GM18511 (cell line): ENCODE results near the gene TSSK6.

Experiments
- ATAC-seq: cut with Tn5 transposase; IDR thresholded peaks from one replicate; pipeline ENCODE4 v1.9.1; 2021; ENCODE audit warnings: mild to moderate bottlenecking, moderate library complexity; ENCODE audit not compliant: unreplicated experiment

TSSK6 gene

GRCh38 chr19:19507354-19507753, 8.0 kb downstream of the TSSK6 start:
- ATAC-seq, result no peak

GRCh38 chr19:19506592-19506991, 8.8 kb downstream of the TSSK6 start:
- ATAC-seq, result no peak

- no peak for ATAC-seq
Measured at GRCh38 chr19:19505669-19506326, 9.6 kb downstream of the TSSK6 start.

GRCh38 chr19:19504754-19505668, 10.3 kb downstream of the TSSK6 start:
- no peak for ATAC-seq

- no peak for ATAC-seq
Measured at GRCh38 chr19:19502808-19503602, 12.3 kb downstream of the TSSK6 start.

- ATAC-seq, result no peak
Measured at GRCh38 chr19:19502281-19502680, 13.1 kb downstream of the TSSK6 start.

- no peak for ATAC-seq
Measured at GRCh38 chr19:19501798-19502197, 13.6 kb downstream of the TSSK6 start.

- no peak for ATAC-seq
Measured at GRCh38 chr19:19500975-19501644, 14.2 kb downstream of the TSSK6 start.

- no peak for ATAC-seq
Measured at GRCh38 chr19:19499272-19499995, 15.9 kb downstream of the TSSK6 start.

GRCh38 chr19:19498255-19498991, 16.9 kb downstream of the TSSK6 start:
- ATAC-seq, result no peak

- ATAC-seq, result no peak
Measured at GRCh38 chr19:19495614-19496603, 19.4 kb downstream of the TSSK6 start.

- no peak for ATAC-seq
Measured at GRCh38 chr19:19493841-19494546, 21.4 kb downstream of the TSSK6 start.

- no peak for ATAC-seq
Measured at GRCh38 chr19:19492026-19492610, 23.2 kb downstream of the TSSK6 start.

GRCh38 chr19:19491321-19492025, 23.9 kb downstream of the TSSK6 start:
- no peak for ATAC-seq

- ATAC-seq, result peak; percentile 39
Measured at GRCh38 chr19:19490214-19490968, 25.0 kb downstream of the TSSK6 start.

- no peak for ATAC-seq
Measured at GRCh38 chr19:19489804-19490204, 25.5 kb downstream of the TSSK6 start.
